ENCODE data around the gene WNK2. TPM values are rescaled to one million over a fixed set of nuclear protein-coding genes. Genes with fewer than 3 reads are reported as not detected.

WNK2 gene
- total RNA-seq, 1 experiment from 2014 or later, result 69.4 TPM

DNA sequence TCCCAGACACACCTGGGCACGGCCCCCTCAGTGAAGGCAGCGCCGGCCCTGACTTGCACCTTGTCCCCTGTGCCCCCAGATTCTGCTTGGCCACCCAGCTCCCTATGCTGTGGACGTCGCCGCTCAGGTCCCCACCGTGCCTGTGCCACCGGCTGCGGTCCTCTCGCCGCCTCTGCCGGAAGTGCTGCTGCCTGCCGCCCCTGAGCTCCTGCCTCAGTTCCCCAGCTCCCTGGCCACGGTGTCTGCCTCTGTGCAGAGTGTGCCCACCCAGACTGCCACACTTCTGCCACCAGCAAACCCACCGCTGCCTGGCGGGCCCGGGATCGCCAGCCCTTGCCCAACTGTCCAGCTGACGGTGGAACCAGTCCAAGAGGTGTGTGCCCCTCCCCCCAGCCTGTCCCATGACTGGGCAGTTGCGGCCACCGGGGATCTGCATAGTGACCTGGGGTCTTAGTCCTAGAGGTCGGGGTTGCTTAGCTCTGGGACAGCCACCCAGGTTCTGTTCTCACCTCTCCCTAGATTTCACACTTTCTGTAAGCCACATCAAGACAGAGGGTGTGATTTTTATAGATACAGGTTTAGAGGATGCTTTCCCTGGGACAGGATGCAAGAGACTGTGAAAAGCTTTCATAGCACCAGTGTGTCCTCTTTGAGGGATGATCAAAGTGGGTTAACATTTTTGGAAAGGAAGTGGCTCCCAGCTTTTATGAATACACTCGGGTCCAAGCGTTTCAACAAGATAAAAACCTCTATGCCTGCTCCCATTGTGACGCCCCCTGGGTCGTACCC lies 78.0 kb downstream of the WNK2 start:
- H3K27me3 Mint-ChIP-seq (ENCODE audit: low read depth), result no peaks in the 10 kb centered on the region; the same call in 1 of the 2 replicates
- no peak overlapping the region for H2BK20ac ChIP-seq (ENCODE audit: low read depth, low read length, poor library complexity, severe bottlenecking)
- no peak overlapping the region for H2AK5ac ChIP-seq (ENCODE audit: insufficient read length, low read length)
- H3K4me2 ChIP-seq (ENCODE audit: insufficient read depth, insufficient read length, low read length), result no peak overlapping the region
- no peak overlapping the region for H3K23ac ChIP-seq (ENCODE audit: insufficient read length, low read depth, low read length)
- peak overlapping the region in 1 of 3 experiments; percentile 31; a peak in 1 of 7 replicates for H3K27ac Mint-ChIP-seq
- no peaks in the 10 kb centered on the region for H3K9me3 Mint-ChIP-seq
- no peak for TF ChIP-seq CTCF (conservative IDR thresholded peaks at IDR 0.05)
- H3K23me2 ChIP-seq (ENCODE audit: insufficient read length, low read depth, low read length, poor library complexity, severe bottlenecking), result no peaks in the 10 kb centered on the region
- H3K4me1 Mint-ChIP-seq, result 0 out of 4 replicates have a peak, but pooled peaks cover 0 to 7% of the 10 kb centered on the region in 2 experiments
- H4K5ac ChIP-seq (ENCODE audit: insufficient read length, low read depth, low read length), result no peak overlapping the region
- H3K79me2 ChIP-seq (ENCODE audit: insufficient read depth, low read length), result no peaks in the 10 kb centered on the region
- no peak overlapping the region for H3K56ac ChIP-seq (ENCODE audit: insufficient read length, low read depth, low read length)
- no peak overlapping the region for H3K18ac ChIP-seq (ENCODE audit: insufficient read length, low read depth, low read length)
- H3K27me3 ChIP-seq (ENCODE audit: insufficient read depth, low read length), result no peaks in the 10 kb centered on the region
- no peak overlapping the region for H3K27ac ChIP-seq (ENCODE audit: insufficient read length, low read depth, low read length)
- peaks cover 3 to 13% (median 10%) of the 10 kb centered on the region in 3 experiments; a peak in 5 of 7 replicates for H3K36me3 Mint-ChIP-seq (ENCODE audit: insufficient read depth in 1 of 3, low read depth in 3 of 3)
- H3K9ac ChIP-seq (ENCODE audit: extremely low read depth, insufficient read length, low read length), result no peak overlapping the region
- H3K4ac ChIP-seq (ENCODE audit: low read depth, low read length), result no peak overlapping the region
- H4K8ac ChIP-seq (replicated peaks; ENCODE audit: insufficient read length, low read depth, low read length), result no peak overlapping the region
- H2BK15ac ChIP-seq (ENCODE audit: low read depth, low read length), result no peak overlapping the region
- peaks cover 2% of the 10 kb centered on the region for H4K20me1 ChIP-seq (ENCODE audit: control insufficient read depth, insufficient read depth, insufficient read length)
- H2AFZ ChIP-seq (ENCODE audit: low read length), result no peak overlapping the region
- H4K91ac ChIP-seq (ENCODE audit: insufficient read length, low read depth, low read length), result no peak overlapping the region
- no peaks in the 10 kb centered on the region for H3K4me1 ChIP-seq (ENCODE audit: insufficient read depth, low read length)
- no peak overlapping the region for H3K4me3 Mint-ChIP-seq
- WGBS (ENCODE audit: extremely low coverage, insufficient read length, low lambda C conversion rate), result no CpG with 5 or more reads among the region's 26 CpGs
- no peaks in the 10 kb centered on the region for H3K9me3 ChIP-seq (ENCODE audit: control insufficient read depth, low read depth, low read length)
- no peak overlapping the region; the same call in 1 of the 2 replicates for H3K14ac ChIP-seq (ENCODE audit: insufficient read depth, low read length)
- no peaks in the 10 kb centered on the region for H3K79me1 ChIP-seq (ENCODE audit: insufficient read depth, low read depth, low read length, poor library complexity, severe bottlenecking)
- no peak overlapping the region for H2BK5ac ChIP-seq (ENCODE audit: insufficient read length, low read length)
- DNase-seq, result no peak
- no peak overlapping the region for H3T11ph ChIP-seq (ENCODE audit: low read length)
- no peak overlapping the region for H2BK120ac ChIP-seq (ENCODE audit: low read depth, low read length, poor library complexity, severe bottlenecking)
- no peak overlapping the region for H2BK12ac ChIP-seq (ENCODE audit: insufficient read length, low read depth, low read length)

Data from H9 (cell line).